Activated CD4-positive, alpha-beta T cell treated with anti-CD3 and anti-CD28 coated beads, Interleukin-2, amount 50 U/mL, for 4 hours (primary cell): Measurements from ENCODE around the gene NHSL2.

Experiments
- DNase-seq, 2 experiments: peaks; one replicate each; pipeline ENCODE4 v3.0.0-alpha.2; 2020

Gene NHSL2

DNA sequence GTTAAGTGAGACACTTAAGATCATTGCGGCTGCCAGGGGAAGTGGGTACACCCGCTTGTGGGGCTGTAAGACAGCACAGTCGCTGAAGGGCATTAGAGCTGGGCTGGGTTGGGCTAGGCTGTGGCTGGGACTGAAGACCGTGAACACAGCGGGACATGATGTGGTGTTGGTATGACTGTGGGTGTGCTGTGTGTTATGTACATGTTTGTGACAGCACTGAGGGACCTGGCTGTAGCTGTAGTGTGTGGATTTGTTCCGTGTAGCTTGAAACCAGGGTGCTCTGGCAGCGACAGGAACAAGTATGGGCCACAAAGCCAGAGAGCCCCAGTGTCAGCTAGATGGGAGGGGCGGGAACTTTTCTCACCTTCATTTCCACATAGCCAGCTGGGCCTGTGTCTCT, 82.1 kb downstream of the NHSL2 start:
- peak; percentile 2 to 4 for DNase-seq

GRCh38 chrX:71993371-71993770, 82.7 kb downstream of the NHSL2 start:
- DNase-seq: no peak

GRCh38 chrX:71994601-71995000, 84.0 kb downstream of the NHSL2 start:
- no peak for DNase-seq

DNA sequence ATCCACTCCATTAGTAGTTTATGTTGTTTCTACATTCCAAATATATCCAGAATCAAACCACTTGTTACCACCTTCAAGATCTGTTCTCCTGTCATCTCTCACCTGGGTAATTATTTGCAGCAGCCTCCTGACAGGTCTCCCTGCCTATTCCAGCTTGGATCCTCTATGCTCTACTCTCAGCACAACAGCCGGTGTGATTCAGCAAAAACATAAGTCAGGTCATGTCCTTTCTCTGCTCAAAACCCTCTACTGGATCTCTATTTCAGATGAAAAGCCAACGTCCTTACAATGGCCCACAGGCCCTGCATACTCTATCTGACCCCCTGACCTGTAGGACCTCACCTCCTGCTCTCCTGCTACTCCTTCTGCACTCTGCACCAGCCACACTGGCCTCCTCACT, 84.5 kb downstream of the NHSL2 start:
- no peak for DNase-seq

- no peak for DNase-seq
Observed at GRCh38 chrX:71996136-71996535, 85.5 kb downstream of the NHSL2 start.

GRCh38 chrX:71996826-71997225, 86.2 kb downstream of the NHSL2 start:
- DNase-seq: no peak

- no peak for DNase-seq
Observed at GRCh38 chrX:71997320-71997719, 86.7 kb downstream of the NHSL2 start.

DNA sequence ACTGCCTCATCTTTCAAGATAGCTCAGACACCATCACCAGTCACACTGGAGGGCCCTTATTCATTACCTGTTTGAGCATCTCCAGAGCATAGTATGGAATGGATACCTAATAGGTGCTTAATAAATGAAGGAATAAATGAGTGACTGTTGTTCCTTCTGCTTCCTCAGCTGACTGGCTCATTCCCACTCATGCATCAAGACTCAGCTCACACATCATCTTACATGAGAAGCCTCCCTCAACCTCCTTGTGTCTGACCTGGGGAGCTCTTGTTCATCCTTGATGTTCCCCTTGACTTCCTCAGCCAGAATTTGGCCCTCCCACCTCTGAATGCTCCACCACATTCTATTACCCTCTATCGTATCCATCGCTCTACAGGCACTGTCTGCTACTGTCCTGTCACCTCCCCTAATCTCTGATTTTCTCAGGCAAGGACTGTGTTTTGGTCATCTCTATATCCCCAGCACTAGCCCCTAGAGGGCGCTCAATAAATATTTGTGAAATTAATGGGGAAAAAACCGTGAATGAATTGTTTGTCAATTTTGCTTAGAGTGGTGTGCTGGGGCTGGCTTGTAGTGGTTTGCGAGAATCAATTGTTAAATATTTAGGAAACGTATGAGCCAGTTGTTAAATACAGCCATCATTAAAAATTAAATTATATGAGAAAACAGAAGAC, 88.3 kb downstream of the NHSL2 start:
- DNase-seq: peak; percentile 12 to 30

DNA sequence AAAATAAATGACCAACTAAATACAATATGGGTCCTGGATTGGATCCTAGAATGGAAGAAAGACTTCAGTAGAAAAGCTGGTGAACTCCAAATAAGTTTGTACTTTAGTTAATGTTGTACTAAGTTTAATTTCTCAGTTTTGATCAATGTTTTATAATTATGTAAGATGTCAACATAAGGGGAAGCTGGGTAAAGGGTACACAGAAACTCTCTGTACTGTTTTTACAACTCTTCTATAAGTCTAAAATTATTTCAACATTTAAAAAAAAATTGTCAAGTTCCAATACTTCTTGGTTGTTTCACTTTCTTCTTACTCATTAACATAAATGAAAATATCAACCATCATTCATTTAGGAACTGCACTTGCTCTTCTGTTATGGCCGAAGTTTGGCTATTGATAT, 88.9 kb downstream of the NHSL2 start:
- no peak for DNase-seq

- no peak for DNase-seq
Observed at GRCh38 chrX:72001471-72001870, 90.8 kb downstream of the NHSL2 start.

- DNase-seq: no peak
Observed at GRCh38 chrX:72001906-72002305, 91.3 kb downstream of the NHSL2 start.

DNA sequence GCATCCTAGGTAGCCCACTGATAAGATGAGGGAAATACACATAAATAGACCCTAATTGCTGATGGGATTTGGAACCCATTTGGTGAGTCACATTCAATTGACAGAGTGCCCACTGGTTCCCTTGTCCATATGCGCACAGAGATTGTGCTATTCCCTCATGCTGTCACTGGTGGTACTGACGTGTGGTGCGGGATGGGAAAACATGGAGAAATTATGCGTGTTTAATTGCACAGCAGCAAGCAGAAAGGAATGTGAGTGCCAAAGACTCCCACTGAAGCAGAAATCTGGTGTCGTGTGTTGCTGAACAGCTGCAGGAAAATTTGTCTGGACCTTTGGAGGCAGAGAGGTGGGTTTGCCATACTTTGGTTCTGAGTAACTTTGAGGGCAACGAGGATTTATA, 92.2 kb downstream of the NHSL2 start:
- no peak for DNase-seq

DNA sequence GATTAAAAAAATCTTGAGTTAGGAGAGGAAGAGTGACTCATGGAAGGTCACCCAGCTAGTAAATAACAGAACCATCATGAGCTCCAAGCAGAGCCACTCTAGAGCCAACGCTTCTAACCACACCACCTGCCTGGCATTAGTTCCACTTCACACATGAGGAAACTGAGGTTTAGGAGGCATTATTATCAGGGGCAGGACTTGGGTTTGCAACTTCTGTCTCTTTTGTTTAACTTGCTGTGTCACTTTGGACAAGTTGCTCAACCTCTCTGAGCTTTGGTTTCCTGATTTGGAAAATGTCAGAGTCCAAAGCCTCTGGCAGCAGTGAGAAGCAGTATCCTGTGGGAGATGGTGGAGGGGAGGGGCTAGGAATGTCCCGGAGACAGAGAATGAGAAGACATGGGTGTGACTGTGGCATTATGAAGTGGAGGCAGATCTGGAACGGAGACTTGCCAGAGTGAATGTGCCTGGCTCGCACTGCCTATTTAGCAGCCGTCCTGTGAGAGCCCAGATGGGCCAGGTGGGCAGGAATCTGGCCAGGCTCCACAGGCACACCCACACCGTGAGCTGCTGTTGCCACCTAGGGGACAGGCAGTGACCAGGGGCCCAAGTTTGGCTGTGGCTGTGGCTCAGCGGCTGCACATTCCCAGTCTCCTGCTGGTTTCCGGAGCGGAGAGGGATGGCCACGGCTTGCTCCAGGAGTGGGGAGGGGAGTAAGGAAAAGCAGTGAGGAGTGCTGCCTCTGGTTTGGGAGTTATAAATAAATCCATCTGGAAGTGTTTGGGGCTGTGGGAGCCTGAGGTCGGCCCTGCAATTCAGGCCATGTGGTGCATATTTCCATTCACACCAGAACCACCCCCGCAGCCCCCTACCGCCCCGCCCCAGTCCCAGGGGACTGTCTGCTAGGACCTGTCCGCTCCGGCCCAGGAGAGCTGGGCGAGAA, 93.4 kb downstream of the NHSL2 start:
- DNase-seq: no peak

DNA sequence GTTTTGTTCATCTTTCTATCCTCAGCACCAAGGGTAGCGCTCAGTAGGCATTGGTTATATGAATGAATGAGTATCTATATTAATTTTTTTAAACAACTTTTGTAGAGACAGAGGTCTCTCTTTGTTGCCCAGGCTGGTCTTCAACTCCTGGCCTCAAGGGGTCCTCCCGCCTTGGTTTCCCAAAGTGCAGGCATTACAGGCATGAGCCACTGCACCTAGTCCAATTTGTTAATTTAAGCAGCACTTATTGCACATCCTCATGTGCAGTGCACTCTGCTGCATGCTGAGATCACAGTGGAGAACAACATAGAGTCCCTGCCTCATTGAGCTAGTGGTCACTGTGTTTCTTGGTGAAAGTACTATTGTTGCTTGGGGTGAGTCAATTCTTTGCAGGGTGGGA, 94.4 kb downstream of the NHSL2 start:
- DNase-seq: no peak

GRCh38 chrX:72006461-72006860, 95.8 kb downstream of the NHSL2 start:
- no peak for DNase-seq

DNA sequence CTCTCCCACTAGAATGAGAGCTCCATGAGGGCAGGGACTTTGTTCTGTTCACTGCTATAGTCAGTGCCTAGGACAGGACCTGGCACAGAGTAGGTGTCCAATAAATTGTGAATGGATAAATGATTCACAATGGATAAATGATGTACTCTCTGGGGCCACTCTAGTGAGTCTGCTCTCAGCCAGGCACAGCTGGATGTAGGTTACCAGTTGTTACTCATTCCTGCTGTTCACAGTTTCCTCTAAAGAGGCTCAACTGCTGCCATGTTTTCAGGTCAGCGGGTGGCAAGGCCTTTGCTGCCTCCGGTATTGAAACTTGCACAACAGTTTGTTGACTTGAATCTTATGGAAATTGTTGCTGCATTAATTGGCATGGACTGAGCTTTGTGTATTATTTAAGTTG, 99.1 kb downstream of the NHSL2 start:
- no peak for DNase-seq

DNA sequence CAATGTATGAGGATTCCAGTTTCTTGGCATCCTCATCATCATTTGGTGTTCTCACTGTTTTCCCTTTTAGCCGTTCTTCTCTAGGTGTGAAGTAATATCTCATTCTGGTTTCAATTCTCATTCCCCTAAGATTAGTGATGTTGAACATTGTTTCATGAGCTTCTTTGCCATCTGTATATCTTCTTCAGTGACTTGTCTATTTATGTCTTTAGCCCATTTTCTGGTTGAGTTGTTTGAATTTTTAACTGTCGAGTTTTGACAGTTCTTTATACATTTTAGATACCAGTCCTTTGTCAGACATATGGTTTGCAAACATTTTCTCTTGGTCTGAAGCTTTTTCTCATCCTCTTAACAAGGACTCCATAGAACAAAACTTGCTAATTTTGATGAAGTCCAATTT, 101.1 kb downstream of the NHSL2 start:
- no peak for DNase-seq

DNA sequence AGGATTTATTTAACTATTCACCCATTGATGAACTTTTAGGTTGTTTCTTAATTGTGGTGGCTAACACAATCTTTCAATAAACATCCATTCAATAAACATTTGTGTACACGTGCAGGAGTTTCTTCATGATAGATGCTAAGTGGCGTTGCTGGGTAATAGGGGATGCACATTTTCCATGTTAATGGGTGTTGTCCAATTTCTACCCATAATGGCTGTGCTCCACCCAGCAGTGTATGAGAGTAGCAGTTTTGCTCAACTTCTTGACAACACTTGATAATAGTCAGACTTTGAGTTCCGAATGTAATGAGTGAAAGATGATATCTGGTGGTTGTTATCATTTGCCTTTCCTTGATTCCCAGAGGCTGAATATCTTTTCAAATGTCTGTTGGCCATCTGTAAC, 104.7 kb downstream of the NHSL2 start:
- no peak for DNase-seq

GRCh38 chrX:72016881-72017783, 106.5 kb downstream of the NHSL2 start:
- DNase-seq: no peak

- DNase-seq: peak; percentile 72 to 83
Observed at GRCh38 chrX:72018277-72019112, 107.8 kb downstream of the NHSL2 start.

DNA sequence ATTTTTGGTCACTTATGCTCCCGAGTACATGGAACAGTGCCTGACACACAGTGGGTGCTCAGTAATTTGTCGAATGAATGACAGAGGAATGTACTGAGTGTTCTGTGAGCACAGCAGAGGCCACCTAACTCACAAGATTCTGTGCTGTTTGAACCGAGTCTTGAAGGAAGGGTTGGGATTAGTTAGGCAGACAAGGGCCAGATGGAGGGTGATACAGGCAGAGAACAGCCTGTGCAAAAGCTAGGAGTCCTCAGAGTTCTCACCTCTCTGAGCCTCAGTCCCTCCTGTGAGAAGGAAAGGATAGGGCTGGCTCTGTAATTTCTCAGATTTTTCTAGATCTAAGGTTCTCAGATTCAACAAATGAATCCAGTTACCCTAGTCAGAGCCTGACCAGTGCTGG, 108.8 kb downstream of the NHSL2 start:
- no peak for DNase-seq

- no peak for DNase-seq
Observed at GRCh38 chrX:72020204-72020603, 109.6 kb downstream of the NHSL2 start.
